ENCODE results near the gene GPSM1.

Gene GPSM1

GRCh38 chr9:136302527-136302926 lies 24.8 kb upstream of the GPSM1 start:
- H3K27ac ChIP-seq, result no peak overlapping the region
- TF ChIP-seq CTCF (conservative IDR thresholded peaks at IDR 0.05) (no peak), ZFX (IDR thresholded peaks at IDR 0.05) (no peak)

GRCh38 chr9:136303066-136303824 lies 24.1 kb upstream of the GPSM1 start:
- TF ChIP-seq ZFX (IDR thresholded peaks at IDR 0.05) (no peak), CTCF (conservative IDR thresholded peaks at IDR 0.05) (no peak)

GRCh38 chr9:136303825-136304416 lies 23.4 kb upstream of the GPSM1 start, which contains the start of gene CCDC187:
TSS of gene CCDC187 (minus strand) at chr9:136304094. CDS start at chr9:136303830, 264 bp downstream.
- no peak for TF ChIP-seq CTCF (conservative IDR thresholded peaks at IDR 0.05)
- TF ChIP-seq ZFX (IDR thresholded peaks at IDR 0.05), result no peak
- H3K27ac ChIP-seq, result no peak within 1 kb of the TSS

More at GRCh38 chr9:136303066-136303824, 24.1 kb upstream of the GPSM1 start:
- H3K27ac ChIP-seq, result no peak overlapping the region

- TF ChIP-seq CTCF (conservative IDR thresholded peaks at IDR 0.05) (no peak), ZFX (IDR thresholded peaks at IDR 0.05) (no peak)
- H3K27ac ChIP-seq, result no peak overlapping the region
Observed at GRCh38 chr9:136304456-136304855, 22.9 kb upstream of the GPSM1 start.

GRCh38 chr9:136304981-136305380 lies 22.4 kb upstream of the GPSM1 start:
- H3K27ac ChIP-seq, result no peak overlapping the region
- no peak for TF ChIP-seq ZFX (IDR thresholded peaks at IDR 0.05)
- TF ChIP-seq CTCF (conservative IDR thresholded peaks at IDR 0.05), result no peak

- no peak for TF ChIP-seq ZFX (IDR thresholded peaks at IDR 0.05)
- no peak for TF ChIP-seq CTCF (conservative IDR thresholded peaks at IDR 0.05)
- H3K27ac ChIP-seq, result no peak overlapping the region
Observed at GRCh38 chr9:136305804-136306203, 21.5 kb upstream of the GPSM1 start.

Data from C4-2B (cell line).